OCI-LY7 (cell line): ENCODE measurements around the gene MTHFD1L. TPM values are rescaled to one million over a fixed set of nuclear protein-coding genes. Genes with fewer than 3 reads are reported as not detected.
"Not testable (repeated sequence)": the region's sequence is repeated elsewhere in the genome, so short reads cannot be mapped to it uniquely, and the experiment has no call there.

Source experiments
- BruUV-seq: library from RNA; stranded (reverse); fragments of 400-500 nt; replicated peaks from 2 replicates; lab custom pipeline; 2021; lab: Mats Ljungman, UMichigan
- CTCF ChIA-PET: fragments of 300-600 bp; sonication (Branson Sonifier 250); formaldehyde crosslinking; loops from one replicate; lab custom pipeline; 2022; ENCODE audit warnings: antibody characterized with exemption; ENCODE audit not compliant: unreplicated experiment; lab: Charles Lee
- POLR2A ChIA-PET: fragments of 300-600 bp; sonication (Branson Sonifier 250); formaldehyde crosslinking; loops from one replicate; lab custom pipeline; 2022; ENCODE audit warnings: antibody characterized with exemption; lab: Charles Lee
- DNase-seq: peaks from one replicate; pipeline ENCODE4 v3.0.0-alpha.2; 2015; ENCODE audit warnings: low spot score
- H2AFZ ChIP-seq: fragments of 200-600 bp; sonication (generic), shearing (Covaris generic); 2 replicates; pipeline ENCODE4 v1.6.1; 2014; ENCODE audit warnings: mild to moderate bottlenecking, antibody characterized with exemption, low read length, moderate library complexity
- H3K27ac ChIP-seq: fragments of 200-600 bp; sonication (generic); 2 replicates; pipeline ENCODE4 v1.5.1; 2014; ENCODE audit warnings: mixed run types, low read depth, mild to moderate bottlenecking, moderate library complexity, low read length, inconsistent platforms; ENCODE audit not compliant: poor library complexity, severe bottlenecking
- H3K36me3 ChIP-seq: fragments of 200-600 bp; sonication (generic); 2 replicates; pipeline ENCODE4 v1.6.1; 2014; ENCODE audit warnings: mild to moderate bottlenecking, antibody characterized with exemption, low read length, moderate library complexity, mixed read lengths; ENCODE audit not compliant: insufficient read depth
- H3K4me1 ChIP-seq: fragments of 200-600 bp; sonication (generic); 2 replicates; pipeline ENCODE4 v1.5.1; 2014; ENCODE audit warnings: mild to moderate bottlenecking, low read length; ENCODE audit not compliant: insufficient read depth, poor library complexity, severe bottlenecking
- H3K4me2 ChIP-seq: fragments of 200-600 bp; sonication (generic); 2 replicates; pipeline ENCODE4 v1.6.1; 2014; ENCODE audit warnings: mild to moderate bottlenecking, low read length
- H3K4me3 ChIP-seq: fragments of 200-600 bp; sonication (generic); 2 replicates; pipeline ENCODE4 v1.5.1; 2014; ENCODE audit warnings: mild to moderate bottlenecking, low read depth, low read length; ENCODE audit not compliant: poor library complexity, severe bottlenecking
- H3K79me2 ChIP-seq: fragments of 200-600 bp; sonication (generic); 2 replicates; pipeline ENCODE4 v1.6.1; 2016; ENCODE audit warnings: low read depth, mild to moderate bottlenecking, low read length, moderate library complexity, mixed read lengths; ENCODE audit not compliant: insufficient read depth
- H3K9me2 ChIP-seq: fragments of 200-600 bp; sonication (generic); 2 replicates; pipeline ENCODE4 v1.6.1; 2016; ENCODE audit warnings: mild to moderate bottlenecking, low read length, mixed read lengths; ENCODE audit not compliant: insufficient read depth
- H3K9me3 ChIP-seq: fragments of 200-600 bp; sonication (generic); 2 replicates; pipeline ENCODE4 v1.6.1; 2014; ENCODE audit warnings: mild to moderate bottlenecking, mixed run types, low read length, mixed read lengths
- H4K20me1 ChIP-seq: fragments of 200-600 bp; sonication (generic); 2 replicates; pipeline ENCODE4 v1.6.1; 2014; ENCODE audit warnings: mild to moderate bottlenecking, antibody characterized with exemption, low read length, moderate library complexity, mixed read lengths; ENCODE audit not compliant: insufficient read depth
- CTCF ChIP-seq: fragments of 200-600 bp; sonication (generic); conservative IDR thresholded peaks from 2 replicates; pipeline ENCODE4 v1.5.1; 2014; ENCODE audit warnings: mild to moderate bottlenecking, antibody characterized with exemption, low read length, moderate library complexity, mixed read lengths
- EZH2phosphoT487 ChIP-seq: fragments of 200-600 bp; sonication (generic); IDR thresholded peaks from 2 replicates; pipeline ENCODE4 v1.6.1; 2018; ENCODE audit warnings: low read depth, borderline replicate concordance, mild to moderate bottlenecking, mixed run types, antibody characterized with exemption, low read length, moderate library complexity, mixed read lengths
- intact Hi-C: fragments of 100-400 bp; cut with micrococcal nuclease; formaldehyde crosslinking; loops from one replicate; pipeline ENCODE4 v1.10.0; 2022; ENCODE audit not compliant: unreplicated experiment
- total RNA-seq, 2 experiments: library from RNA; depleted of rRNA in 1 of 2; stranded (reverse); fragments of >200 nt in 1 of 2; shearing (Covaris generic) in 1 of 2; gene quantifications; 2 replicates each; pipeline ENCODE4 v1.2.3, GENCODE V29; 2014 to 2022

The MTHFD1L gene
- total RNA-seq, 2 experiments from 2014 or later = 68.4 to 144 TPM

- intact Hi-C loops = no loop called here
- H3K4me1 ChIP-seq = no peaks in the 10 kb centered on the region
- CTCF ChIA-PET = no interaction called here
Measured at GRCh38 chr6:151043944-151044343, 178.4 kb downstream of the MTHFD1L start.

GRCh38 chr6:151044465-151045441 lies 179.3 kb downstream of the MTHFD1L start:
- CTCF ChIA-PET = no interaction called here
- Histone ChIP-seq H3K9me3 (no peaks in the 10 kb centered on the region), H3K79me2 (no peaks in the 10 kb centered on the region), H2AFZ (no peak overlapping the region), H3K4me2 (no peak overlapping the region), H3K4me3 (no peak overlapping the region), H3K9me2 (no peaks in the 10 kb centered on the region), H3K36me3 (peaks cover 56% of the 10 kb centered on the region), H3K4me1 (no peaks in the 10 kb centered on the region), H3K27ac (no peak overlapping the region), H4K20me1 (no peaks in the 10 kb centered on the region)
- TF ChIP-seq CTCF (no peak), EZH2phosphoT487 (no peak)
- BruUV-seq = no TSS peak
- DNase-seq = no peak
- POLR2A ChIA-PET = interaction anchor here (0.9 kb wide), 1 partner anchor 165 kb away, joined by 3 read pairs; no protein-coding TSS in a partner anchor
- intact Hi-C loops = no loop called here

More at GRCh38 chr6:151043944-151044343, 178.4 kb downstream of the MTHFD1L start:
- POLR2A ChIA-PET = no interaction called here
- Histone ChIP-seq H4K20me1 (no peaks in the 10 kb centered on the region), H3K4me2 (no peak overlapping the region), H3K27ac (no peak overlapping the region), H3K9me2 (no peaks in the 10 kb centered on the region), H3K4me3 (no peak overlapping the region), H3K9me3 (no peaks in the 10 kb centered on the region), H2AFZ (no peak overlapping the region), H3K36me3 (peaks cover 60% of the 10 kb centered on the region), H3K79me2 (no peaks in the 10 kb centered on the region)
- TF ChIP-seq EZH2phosphoT487 (no peak), CTCF (no peak)
- no TSS peak for BruUV-seq
- no peak for DNase-seq

- H3K4me1 ChIP-seq, BruUV-seq, H4K20me1 ChIP-seq, H3K79me2 ChIP-seq, H3K27ac ChIP-seq, H3K4me3 ChIP-seq, H3K9me2 ChIP-seq, H2AFZ ChIP-seq, H3K9me3 ChIP-seq, CTCF ChIA-PET, intact Hi-C loops, DNase-seq, H3K4me2 ChIP-seq: not testable (repeated sequence)
- POLR2A ChIA-PET = interaction anchor here (0.9 kb wide), 1 partner anchor 164 kb away, joined by 3 read pairs; no protein-coding TSS in a partner anchor
- peaks cover 62% of the 10 kb centered on the region for H3K36me3 ChIP-seq
Measured at GRCh38 chr6:151045511-151046222, 180.2 kb downstream of the MTHFD1L start.
